Activated CD8-positive, alpha-beta memory T cell treated with anti-CD3 and anti-CD28 coated beads for 4 hours (primary cell): Measurements from ENCODE around the gene ELN.

Experiments used
- DNase-seq, 2 donors: peaks; one replicate each; pipeline ENCODE4 v3.0.0-alpha.2; 2020; ENCODE audit warnings: low read depth in 2 of 2

Gene ELN

GRCh38 chr7:74092321-74092963 is 64.5 kb downstream of the ELN start:
- no peak for DNase-seq

GRCh38 chr7:74092964-74093471 is 65.0 kb downstream of the ELN start:
- no peak for DNase-seq

- DNase-seq = no peak
These were observed 65.8 kb downstream of the ELN start for GRCh38 chr7:74093671-74094223.

- peak; percentile 55 to 69 for DNase-seq
These were observed 66.5 kb downstream of the ELN start for GRCh38 chr7:74094224-74095101.

- no peak for DNase-seq
These were observed 67.2 kb downstream of the ELN start for GRCh38 chr7:74095135-74095534.

GRCh38 chr7:74097937-74098614 is 70.1 kb downstream of the ELN start:
- DNase-seq = no peak

GRCh38 chr7:74099031-74099430 is 71.1 kb downstream of the ELN start:
- DNase-seq = no peak

GRCh38 chr7:74101061-74101681 is 73.2 kb downstream of the ELN start:
- no peak for DNase-seq

- DNase-seq = no peak
These were observed 75.3 kb downstream of the ELN start for GRCh38 chr7:74103219-74103772.

- DNase-seq = no peak
These were observed 76.7 kb downstream of the ELN start for GRCh38 chr7:74104702-74105101.

GRCh38 chr7:74105992-74106391 is 78.0 kb downstream of the ELN start:
- DNase-seq = no peak

GRCh38 chr7:74106846-74107245 is 78.9 kb downstream of the ELN start:
- DNase-seq = no peak

- DNase-seq = no peak
These were observed 87.4 kb downstream of the ELN start for GRCh38 chr7:74115326-74115725.

- DNase-seq = no peak
These were observed 88.4 kb downstream of the ELN start for GRCh38 chr7:74116356-74116755.
